GM21528 (cell line): Measurements from ENCODE around the gene CAMK2B.

ENCODE experiments used
- ATAC-seq: cut with Tn5 transposase; IDR thresholded peaks from one replicate; pipeline ENCODE4 v1.9.1; 2021; ENCODE audit warnings: mild to moderate bottlenecking, moderate library complexity; ENCODE audit not compliant: unreplicated experiment, low FRiP score

Gene CAMK2B

GRCh38 chr7:44325201-44325671 is at the start of gene CAMK2B:
Gene CAMK2B, minus strand, starts transcription at chr7:44325594. Its CDS starts 173 bp downstream, at chr7:44325421.
- ATAC-seq: no peak

- ATAC-seq: no peak
Observed at GRCh38 chr7:44374007-44374763, 48.8 kb upstream of the CAMK2B start.

GRCh38 chr7:44373418-44373740 is 48.0 kb upstream of the CAMK2B start:
- ATAC-seq: no peak

GRCh38 chr7:44372560-44373417 is 47.4 kb upstream of the CAMK2B start:
- no peak for ATAC-seq

GRCh38 chr7:44368885-44369284 is 43.5 kb upstream of the CAMK2B start:
- no peak for ATAC-seq

GRCh38 chr7:44368455-44368854 is 43.1 kb upstream of the CAMK2B start:
- no peak for ATAC-seq

- no peak for ATAC-seq
Observed at GRCh38 chr7:44367475-44368043, 42.2 kb upstream of the CAMK2B start.

GRCh38 chr7:44366986-44367385 is 41.6 kb upstream of the CAMK2B start:
- no peak for ATAC-seq

GRCh38 chr7:44353668-44354067 is 28.3 kb upstream of the CAMK2B start:
- ATAC-seq: no peak

GRCh38 chr7:44348851-44349781 is 23.7 kb upstream of the CAMK2B start:
- no peak for ATAC-seq

GRCh38 chr7:44348300-44348699 is 22.9 kb upstream of the CAMK2B start:
- no peak for ATAC-seq

- ATAC-seq: no peak
Observed at GRCh38 chr7:44347546-44348114, 22.2 kb upstream of the CAMK2B start.

GRCh38 chr7:44346063-44346462 is 20.7 kb upstream of the CAMK2B start:
- ATAC-seq: no peak

GRCh38 chr7:44341401-44341800 is 16.0 kb upstream of the CAMK2B start:
- no peak for ATAC-seq

- no peak for ATAC-seq
Observed at GRCh38 chr7:44338600-44338999, 13.2 kb upstream of the CAMK2B start.

- no peak for ATAC-seq
Observed at GRCh38 chr7:44336491-44336890, 11.1 kb upstream of the CAMK2B start.

- no peak for ATAC-seq
Observed at GRCh38 chr7:44335184-44335583, 9.8 kb upstream of the CAMK2B start.

GRCh38 chr7:44334734-44335097 is 9.3 kb upstream of the CAMK2B start:
- no peak for ATAC-seq

- ATAC-seq: no peak
Observed at GRCh38 chr7:44333911-44334733, 8.7 kb upstream of the CAMK2B start.
